SK-N-MC (cell line): ENCODE results near the gene C2orf80.

Experiments used
- EZH2 ChIP-seq: fragments of 200-600 bp; sonication (generic); IDR thresholded peaks from one replicate; pipeline ENCODE4 v1.6.1; 2017; ENCODE audit warnings: antibody characterized with exemption
- POLR2AphosphoS5 ChIP-seq: IDR thresholded peaks from 2 replicates; pipeline ENCODE4 v1.6.1; 2012; ENCODE audit warnings: mild to moderate bottlenecking, low read depth, low read length, borderline replicate concordance

GRCh38 chr2:208136716-208137094 is 53.1 kb downstream of the C2orf80 start:
- TF ChIP-seq EZH2, result no peak
- no peak for TF ChIP-seq POLR2AphosphoS5
